Colon (tissue), 2 donors: ENCODE data around the gene RTL5.

ENCODE experiments used
- FAIRE-seq: peaks from 2 replicates; lab custom pipeline; 2012; peaks lifted over from hg19 to GRCh38; lab: Jason Lieb, UNC
- donor health status: control.
- donor health status: control.

The RTL5 gene

DNA sequence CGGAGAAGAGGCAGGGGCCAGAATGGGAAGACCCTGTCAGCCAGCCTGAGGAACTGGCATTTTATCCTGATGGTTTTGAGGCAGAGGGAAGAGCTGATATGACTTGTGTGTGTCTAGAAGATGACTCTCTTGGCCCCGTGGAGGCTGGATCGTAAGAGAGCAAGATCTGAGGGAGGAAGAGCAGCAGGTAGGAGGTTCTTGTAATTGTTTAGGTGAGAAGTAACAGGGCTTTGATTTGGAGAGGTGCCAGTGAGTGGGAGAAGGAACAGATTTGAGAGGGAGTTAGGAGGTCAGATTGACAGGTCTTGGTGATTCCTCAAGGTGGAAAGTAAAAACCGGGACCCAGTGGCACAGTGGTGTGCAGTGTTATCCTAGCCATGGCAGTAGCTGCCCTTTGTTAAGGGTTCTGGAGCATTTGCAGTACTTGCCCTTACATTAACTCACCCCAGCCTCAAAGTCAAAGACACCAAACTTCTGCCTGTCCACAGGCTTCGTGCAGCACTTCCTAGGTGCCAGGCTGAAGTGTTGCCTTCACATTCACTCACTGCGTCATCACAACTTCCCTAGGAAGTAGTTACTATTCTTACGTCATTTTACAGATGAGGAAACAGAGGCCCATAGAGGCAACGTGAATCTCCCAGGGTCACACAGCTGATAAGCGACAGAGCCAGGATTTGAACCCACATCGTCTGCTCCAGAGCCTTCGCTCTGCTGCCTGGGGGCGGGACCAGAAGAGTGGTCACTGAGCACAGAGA, 23.7 kb downstream of the RTL5 start:
- FAIRE-seq: no peak

DNA sequence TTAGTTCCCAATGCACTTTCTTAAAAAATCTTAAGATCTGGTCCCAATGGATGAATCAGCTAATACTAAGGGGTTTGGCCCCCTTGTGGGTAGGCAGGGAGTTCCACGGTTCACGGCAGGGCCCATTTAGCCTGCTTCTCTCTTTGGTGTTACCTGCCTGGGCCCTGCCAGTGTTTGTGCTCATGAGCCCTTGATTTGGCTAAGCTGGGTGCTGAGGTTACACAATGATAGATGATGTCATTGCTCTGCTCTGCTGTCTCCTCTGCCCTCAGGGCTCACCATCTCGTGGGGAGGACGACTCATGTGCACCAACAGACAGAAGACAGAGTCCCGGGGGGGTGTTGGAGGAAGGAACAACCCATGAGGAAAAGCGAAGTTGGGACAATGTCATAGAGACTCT, 24.4 kb downstream of the RTL5 start:
- no peak for FAIRE-seq

DNA sequence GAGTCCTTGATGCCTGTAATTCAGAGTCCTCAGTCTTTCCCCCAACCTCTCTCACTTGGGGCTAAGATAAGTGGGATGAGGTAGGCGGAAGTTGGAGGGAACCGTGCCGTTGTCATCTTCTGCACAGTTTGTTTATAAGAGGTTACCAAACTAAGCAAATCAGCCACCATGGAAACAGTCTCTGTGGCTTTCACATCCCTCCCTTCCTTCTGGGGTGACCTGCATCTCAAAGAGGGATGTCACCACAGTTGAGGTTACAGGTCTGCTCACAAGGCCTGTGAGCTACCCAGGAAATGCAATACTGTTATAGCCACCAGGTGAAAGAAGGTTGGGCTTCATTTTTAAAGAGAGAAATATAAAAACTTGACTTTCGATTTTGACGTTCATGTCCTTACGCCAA, 26.3 kb downstream of the RTL5 start:
- no peak for FAIRE-seq

DNA sequence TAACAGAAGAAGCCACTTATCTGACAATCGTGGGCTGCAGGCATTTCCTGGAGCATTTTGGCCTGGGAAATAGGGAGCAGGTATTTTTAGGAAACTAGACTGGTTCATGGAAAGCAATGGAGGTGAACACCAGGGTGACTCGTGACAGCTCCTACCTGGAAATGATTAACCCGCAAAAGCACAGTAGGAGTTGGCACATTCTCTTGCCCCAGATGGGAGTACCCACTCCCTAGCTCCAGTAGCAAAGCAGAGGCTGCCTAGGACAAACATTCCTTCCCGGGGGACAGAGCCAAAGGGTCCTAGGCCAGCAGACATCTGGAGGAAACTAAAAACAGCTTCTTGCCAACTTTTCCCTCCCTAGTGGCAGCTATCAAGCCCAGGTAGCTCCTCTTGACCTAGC, 29.0 kb downstream of the RTL5 start:
- no peak for FAIRE-seq

DNA sequence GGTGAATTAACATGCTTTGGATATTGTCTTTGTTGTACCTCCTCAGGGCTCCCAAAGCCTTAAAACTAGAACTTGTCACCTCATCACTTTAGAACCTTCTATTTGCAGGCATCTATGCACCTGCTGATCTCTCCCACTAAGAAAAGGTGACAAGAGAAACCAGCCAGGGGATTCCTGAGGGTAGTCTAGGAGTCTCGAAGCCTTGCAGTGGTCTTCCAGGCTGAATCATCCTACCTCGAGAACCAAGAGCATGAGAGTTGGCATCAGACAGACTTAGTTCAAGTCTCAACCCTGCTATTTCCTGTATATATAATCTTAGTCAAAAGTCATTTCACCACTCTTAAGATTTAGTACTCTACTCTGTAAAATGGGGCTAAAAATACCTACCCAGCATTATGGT, 29.6 kb downstream of the RTL5 start:
- no peak for FAIRE-seq

DNA sequence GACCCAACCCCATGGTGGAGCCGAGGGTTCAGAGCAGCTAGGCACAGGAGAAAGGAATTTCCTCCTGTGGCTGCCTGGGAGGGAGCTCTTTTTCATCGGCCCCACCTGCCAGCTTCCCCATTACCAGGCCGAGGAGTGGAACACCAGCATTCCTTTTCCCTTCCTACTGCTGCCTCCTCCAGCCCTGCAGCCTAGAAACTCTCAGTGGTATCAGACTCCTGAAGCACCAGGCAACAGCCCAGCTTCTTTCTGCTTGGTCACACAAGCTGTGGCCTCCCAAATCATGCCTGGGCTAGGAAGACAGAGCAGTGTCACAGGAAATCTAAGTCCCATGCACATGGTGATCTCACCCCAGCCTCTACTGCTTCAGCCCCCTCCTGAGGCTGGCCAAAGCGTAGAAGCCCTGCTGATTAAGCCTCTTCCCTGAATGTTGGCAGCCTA, 30.1 kb downstream of the RTL5 start:
- FAIRE-seq: no peak

DNA sequence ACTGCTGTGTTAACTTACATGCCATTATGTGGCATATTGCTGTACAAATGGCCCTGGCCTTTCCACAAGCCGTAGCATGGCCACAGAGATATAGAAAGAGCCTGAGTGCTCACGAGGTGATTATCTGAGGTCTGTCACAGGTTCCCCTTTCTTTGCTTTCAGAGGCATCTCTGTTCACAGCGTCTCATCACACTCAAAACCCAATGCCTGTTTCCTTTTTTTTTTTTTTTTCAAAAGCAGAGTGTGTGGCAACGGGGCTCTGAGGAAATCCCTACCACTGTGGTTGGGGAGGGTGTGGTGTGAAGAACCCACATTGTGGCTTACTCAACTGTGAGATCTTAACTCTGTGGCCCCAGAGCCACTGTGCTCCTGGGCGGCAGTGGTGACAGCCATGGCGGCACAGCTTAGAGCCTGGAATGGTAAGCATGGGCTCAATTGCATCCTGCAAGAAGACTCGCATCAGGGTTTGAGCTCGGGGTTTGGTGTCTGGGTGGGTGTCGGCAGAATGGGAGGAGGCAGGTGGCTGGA, 30.8 kb downstream of the RTL5 start:
- no peak for FAIRE-seq

DNA sequence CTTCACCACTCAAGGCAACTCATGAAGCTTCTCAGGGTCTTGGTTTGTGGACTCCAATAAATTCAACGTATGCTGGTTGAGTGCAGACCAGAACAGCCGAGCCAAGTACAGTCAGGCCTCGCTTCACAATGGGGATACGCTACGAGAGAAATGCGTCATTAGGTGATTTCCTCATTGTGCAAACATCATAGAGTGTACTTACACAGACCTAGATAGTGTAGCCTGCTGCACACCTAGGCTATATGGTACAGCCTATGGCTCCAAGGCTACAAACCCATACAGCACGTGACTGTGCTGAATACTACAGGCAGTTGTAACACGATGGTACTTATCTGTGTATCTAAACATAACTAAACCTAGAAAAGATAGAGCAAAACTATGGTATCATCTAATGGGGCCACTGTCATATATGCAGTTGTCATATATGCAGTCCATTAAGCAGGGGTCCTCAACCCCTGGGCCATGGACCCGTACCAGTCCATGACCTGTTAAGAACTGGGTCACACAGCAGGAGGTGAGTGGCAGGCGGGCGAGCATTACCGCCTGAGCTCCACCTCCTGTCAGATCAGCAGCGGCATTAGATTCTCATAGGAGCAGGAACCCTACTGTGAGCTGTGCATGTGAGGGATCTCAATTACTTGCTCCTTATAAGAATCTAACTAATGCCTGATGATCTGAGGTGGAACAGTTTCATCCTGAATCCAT, 31.5 kb downstream of the RTL5 start:
- no peak for FAIRE-seq

DNA sequence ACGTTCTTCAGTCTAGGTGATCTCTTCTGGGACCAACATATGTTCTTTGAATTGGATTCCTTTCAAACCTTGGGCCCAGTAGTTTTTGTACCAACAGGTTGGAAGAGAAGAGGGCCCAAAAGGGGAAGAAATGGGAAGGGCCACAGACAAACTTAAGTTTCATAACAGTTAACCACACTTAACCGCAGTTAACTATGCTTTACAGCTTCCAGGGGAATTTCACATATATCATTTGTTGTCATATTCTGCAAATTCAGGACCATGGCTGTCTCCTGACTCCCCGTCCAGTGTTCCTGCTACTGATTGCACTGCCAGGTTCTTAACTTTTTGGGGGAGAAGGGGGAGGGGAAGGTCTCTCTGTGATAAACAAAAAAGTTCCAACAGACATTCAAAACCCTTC, 34.6 kb downstream of the RTL5 start:
- FAIRE-seq: no peak

DNA sequence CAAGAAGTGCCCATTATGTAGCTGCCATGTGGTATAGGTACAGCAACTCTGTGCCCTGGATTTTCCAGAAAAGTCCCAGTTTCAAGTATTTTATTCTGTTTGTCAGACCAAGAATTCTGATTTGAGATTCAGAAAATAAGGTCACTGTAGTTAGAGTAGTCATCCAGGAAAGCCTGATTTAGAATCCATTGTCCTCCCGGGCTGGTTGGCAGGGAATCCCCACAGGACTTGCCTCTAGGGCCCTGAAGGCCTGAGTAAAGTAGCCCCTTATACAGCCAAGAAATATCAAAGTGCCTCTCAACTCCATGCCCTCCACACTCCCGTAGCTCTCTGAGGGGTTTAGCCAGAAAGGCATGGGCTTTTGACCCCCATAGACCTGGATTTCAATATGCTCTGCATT, 36.3 kb downstream of the RTL5 start:
- no peak for FAIRE-seq

DNA sequence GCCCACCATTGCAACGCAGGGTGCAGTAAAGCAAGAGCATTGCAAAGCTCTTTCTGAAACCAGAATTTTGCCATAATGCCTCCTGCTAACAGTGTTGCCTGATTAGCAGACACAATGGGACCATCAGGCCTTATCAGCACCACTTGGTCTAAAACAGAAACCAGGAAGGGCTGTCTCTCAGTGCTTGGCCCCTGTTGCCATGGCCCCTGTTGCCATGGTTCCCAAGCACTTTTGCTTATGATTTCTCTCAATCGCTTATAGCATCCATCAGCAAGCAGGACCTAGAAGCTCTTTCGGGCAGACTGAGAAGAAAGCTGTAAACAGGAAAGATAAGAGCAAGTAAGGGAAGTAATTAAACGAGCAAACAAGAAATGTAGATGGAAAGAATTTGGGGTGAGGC, 36.8 kb downstream of the RTL5 start:
- no peak for FAIRE-seq

DNA sequence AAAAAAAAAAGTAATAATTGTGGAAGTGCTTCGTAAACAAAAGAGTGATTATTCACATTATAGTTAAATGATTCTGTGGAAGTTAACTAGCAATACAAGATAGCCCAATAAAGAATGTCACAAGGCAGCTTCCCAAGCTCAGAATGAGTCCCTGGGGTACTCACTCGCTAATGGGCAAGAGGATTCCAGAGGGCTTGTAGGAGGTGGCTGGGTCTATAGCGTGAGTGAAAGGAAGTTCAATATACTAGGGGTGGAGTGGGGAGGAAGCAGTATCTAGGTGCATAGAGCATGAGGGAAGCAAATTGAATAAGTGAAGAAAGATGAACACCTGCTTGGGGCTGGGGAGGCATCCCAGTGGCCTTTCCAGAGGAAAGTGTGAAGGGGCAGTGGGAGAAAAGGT, 42.5 kb downstream of the RTL5 start:
- peak; percentile 21 for FAIRE-seq

DNA sequence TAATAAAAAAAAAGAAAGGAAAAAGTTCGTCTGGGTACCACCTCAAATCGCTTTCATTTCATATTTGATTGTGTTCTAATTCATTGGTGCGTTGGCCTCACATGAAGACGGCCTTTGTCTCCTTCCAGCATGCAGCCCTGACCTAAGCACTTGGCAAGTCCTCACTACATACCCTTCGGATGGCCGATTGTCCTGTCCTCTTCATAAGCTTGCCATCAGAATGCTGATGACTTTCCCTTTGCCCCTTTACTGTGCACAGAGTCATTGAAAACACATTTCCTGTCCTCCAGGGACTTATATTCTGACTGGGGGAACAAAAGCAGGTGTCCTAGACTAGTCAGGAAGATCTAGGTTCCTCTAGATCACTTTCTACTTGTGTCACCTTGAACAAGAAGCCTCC, 43.0 kb downstream of the RTL5 start:
- no peak for FAIRE-seq

DNA sequence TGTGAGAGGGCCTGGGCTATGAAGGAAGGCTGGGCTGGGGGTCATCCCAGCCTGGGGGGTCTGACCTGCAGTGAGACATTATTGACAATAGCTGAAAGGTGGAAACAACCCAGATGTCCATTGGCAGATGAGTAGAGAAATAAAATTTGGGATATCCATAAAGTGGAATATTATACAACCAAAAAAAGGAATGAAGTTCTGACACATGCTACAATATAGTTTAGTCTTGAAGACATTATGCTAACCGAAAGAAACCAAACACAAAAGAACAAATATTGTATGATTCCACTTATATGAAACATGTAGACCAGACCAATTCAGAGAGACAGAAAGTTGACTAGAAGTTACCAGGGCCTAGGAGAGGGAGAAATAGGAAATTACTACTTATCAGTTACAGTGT, 44.7 kb downstream of the RTL5 start:
- peak; percentile 45 for FAIRE-seq

DNA sequence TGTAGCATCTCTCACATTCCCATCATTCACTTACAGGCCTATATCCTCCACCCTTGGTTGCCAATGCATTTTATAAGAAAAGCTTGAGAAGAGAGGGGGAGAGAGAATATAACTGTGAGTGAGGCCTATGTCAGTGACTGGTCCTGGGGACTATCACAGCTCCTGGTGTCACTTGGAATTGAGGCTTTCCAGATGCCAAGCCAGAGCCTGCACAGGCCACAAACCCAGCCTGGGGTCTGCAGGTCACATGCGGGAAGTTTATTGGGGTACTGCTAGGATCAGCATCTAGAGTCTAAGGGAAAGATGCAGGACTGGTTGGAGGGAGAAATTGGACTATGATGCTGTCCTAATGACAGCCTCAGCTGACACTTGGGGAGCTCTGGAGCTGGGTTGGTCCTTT, 47.6 kb downstream of the RTL5 start:
- no peak for FAIRE-seq

DNA sequence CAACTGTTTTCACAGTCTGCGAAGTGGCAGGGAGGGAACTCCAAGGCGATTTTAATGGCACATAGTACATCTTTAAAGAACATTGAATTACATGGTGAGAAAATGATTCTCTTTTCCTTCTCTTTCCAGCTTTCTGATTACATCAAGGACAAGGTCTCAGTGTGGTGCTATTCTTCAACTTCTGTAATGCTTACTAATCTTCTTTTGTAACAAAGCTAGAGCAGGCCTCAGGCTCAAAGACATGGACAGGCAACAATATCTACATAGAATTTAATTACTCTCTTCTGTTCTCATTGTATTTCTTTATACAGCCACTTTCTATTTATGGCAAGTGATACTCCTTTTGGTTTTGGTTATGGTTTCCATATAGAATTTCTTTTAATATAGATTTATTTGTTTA, 48.4 kb downstream of the RTL5 start:
- no peak for FAIRE-seq

DNA sequence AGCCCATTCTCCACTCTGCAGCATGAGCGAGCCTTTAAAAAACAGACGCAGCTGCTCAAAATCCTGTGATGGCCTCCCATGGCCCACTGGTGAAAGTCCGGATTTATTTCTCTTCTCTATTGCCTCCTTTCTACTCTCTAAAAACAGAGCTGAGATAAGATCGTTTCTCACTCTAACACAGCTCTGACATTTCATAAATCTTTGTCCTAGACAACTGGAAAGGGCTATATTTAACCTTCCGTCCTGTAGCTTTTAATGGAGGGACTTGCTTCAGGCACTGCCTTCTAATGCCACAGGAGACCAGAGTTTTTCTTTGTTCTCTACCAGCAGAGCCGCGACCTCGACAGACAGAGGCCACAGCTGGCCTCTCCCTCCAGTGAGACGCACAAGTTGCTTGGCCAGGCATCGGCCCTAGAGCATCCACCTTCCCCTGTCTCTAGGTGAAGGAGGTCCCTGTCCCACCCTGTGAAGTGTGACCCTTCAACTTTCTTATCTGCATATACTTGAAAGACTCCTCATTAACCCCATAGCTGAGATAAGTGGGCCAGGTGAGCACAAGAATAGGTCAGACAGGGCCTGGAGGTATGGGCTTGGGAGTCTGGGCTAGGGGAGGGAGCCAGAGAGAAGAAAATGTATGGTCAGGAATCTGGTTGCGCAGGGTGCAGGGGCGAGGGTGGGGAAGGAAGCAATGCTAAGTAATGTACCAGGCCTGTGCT, 50.0 kb downstream of the RTL5 start:
- no peak for FAIRE-seq

DNA sequence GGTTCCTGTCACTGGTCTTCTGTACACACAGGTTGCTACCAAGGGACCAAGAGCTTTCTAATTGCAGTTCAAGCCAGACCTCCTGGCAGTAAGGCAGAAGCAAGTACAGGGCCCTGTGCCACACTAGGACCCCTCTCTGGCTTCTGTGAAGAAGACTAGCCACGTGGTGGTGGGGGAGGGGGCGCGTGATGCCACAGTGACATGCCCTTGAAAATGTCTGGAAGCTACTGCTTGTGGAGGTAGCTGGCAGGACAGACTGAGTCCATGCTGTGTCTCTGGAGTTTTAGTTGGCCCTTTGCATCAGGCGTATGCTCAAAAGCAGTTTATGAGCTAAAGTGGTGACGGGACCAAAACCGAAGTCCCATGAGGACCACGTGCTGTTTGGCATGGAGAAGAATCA, 50.9 kb downstream of the RTL5 start:
- FAIRE-seq: no peak

DNA sequence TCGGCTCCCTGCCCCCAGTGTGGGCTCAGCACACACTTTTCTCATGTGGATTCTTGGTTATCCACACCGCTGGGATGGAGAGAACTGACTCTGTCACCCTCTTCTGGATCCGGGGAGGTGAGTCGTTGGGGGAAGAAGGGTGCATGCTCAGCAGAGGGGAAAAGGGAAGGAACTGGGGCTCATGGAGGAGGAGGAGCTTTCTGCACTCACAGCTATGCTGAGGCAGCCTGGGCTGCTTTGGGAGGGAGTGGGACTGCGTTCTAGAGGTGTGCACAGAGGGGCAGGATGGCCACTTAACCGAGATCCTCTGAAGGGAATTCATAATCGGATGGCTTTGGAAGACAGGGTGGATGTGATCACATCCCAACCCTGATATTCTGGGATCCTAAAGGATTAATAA, 51.6 kb downstream of the RTL5 start:
- FAIRE-seq: no peak

DNA sequence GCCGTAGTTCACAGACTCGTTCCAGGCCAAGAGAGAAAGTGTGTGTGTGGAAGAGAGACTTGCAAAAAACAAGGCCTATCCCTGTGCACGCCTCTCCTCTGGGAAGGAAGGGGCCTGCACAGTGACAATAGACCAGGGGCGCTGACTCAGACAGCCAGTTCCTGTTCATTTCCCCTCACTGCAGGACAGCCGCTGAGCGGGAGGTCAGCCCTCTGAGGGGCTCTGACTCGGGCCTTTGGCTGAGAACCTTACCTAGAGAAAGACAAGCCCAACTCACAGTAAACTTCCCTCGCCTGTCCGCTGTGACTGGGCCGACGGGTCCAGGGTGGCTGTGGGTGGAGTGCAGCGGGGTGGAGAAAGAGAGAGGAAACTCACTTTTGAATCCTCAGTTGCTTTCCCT, 52.1 kb downstream of the RTL5 start:
- FAIRE-seq: no peak

DNA sequence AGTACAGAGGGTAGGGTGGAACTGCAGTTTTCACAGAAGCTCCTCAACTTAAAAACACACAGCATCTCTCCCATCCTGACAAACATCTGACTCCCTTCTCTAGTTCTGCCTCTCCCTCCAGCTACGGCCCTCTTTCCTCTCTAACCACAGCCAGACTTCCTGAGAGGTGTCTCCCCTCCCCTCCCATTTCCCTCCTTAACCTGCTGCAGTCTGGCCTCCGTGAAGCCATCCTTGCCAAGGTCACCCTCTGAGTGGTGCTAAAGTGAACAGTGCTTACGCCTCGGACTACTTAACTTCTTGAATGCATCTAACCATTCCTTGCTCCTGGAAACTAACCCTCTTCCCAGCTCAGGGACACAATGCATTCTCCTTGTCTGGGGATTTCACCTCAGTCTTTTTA, 53.3 kb downstream of the RTL5 start:
- FAIRE-seq: no peak
